Suprapubic skin (tissue), 4 donors: ENCODE data around the gene SSTR1. TPM values are rescaled to one million over a fixed set of nuclear protein-coding genes. Genes with fewer than 3 reads are reported as not detected.

Experiments
- DNase-seq, 2 donors: peaks; one replicate each; pipeline ENCODE4 v3.0.0-alpha.2; 2019; ENCODE audit warnings: low spot score in 2 of 2
- H3K27ac ChIP-seq: fragments of 200-600 bp; sonication (generic); one replicate; pipeline ENCODE4 v1.5.1; 2019
- H3K27me3 ChIP-seq: fragments of 200-600 bp; sonication (generic); one replicate; pipeline ENCODE4 v1.5.1; 2019
- H3K36me3 ChIP-seq: fragments of 200-600 bp; sonication (generic); one replicate; pipeline ENCODE4 v1.5.1; 2019
- H3K4me1 ChIP-seq: fragments of 200-600 bp; sonication (generic); one replicate; pipeline ENCODE4 v1.5.1; 2019
- H3K4me3 ChIP-seq: fragments of 200-600 bp; sonication (generic); one replicate; pipeline ENCODE4 v1.5.1; 2019; ENCODE audit warnings: mild to moderate bottlenecking
- H3K9me3 ChIP-seq: fragments of 200-600 bp; sonication (generic); one replicate; pipeline ENCODE4 v1.5.1; 2019
- CTCF ChIP-seq, 2 donors: fragments of 200-600 bp in 1 of 2; fragments of 450-650 bp in 1 of 2; sonication (generic) in 1 of 2; IDR thresholded peaks; one replicate each; pipeline ENCODE4 v1.5.1; 2016 to 2019; ENCODE audit warnings: antibody characterized with exemption in 2 of 2, mild to moderate bottlenecking in 1 of 2, moderate library complexity in 1 of 2
- EP300 ChIP-seq: sonication (generic); formaldehyde crosslinking; IDR thresholded peaks from one replicate; pipeline ENCODE4 v1.6.1; 2017; ENCODE audit warnings: antibody characterized with exemption
- POLR2A ChIP-seq, 2 donors: fragments of 450-650 bp; IDR thresholded peaks; one replicate each; pipeline ENCODE4 v1.6.1; 2017; ENCODE audit warnings: antibody characterized with exemption in 2 of 2, mild to moderate bottlenecking in 2 of 2, moderate library complexity in 2 of 2
- POLR2AphosphoS5 ChIP-seq, 3 donors: sonication (generic); formaldehyde crosslinking; IDR thresholded peaks; one replicate each; pipeline ENCODE4 v1.6.1; 2017; ENCODE audit warnings: antibody characterized with exemption in 3 of 3
- WGBS: methylation state at CpG from one replicate; pipeline ENCODE4 v1.1.5; 2018; 5-methylcytosine and 5-hydroxymethylcytosine counted together
- total RNA-seq, 4 donors: library from RNA; depleted of rRNA; stranded (reverse); fragments of >200 nt; gene quantifications; one replicate each; pipeline ENCODE4 v1.1.0, GENCODE V29; 2016

SSTR1 gene
- total RNA-seq, 4 donors from 2014 or later, result 0.24 to 0.98 (median 0.44) TPM; not detected in 1

DNA sequence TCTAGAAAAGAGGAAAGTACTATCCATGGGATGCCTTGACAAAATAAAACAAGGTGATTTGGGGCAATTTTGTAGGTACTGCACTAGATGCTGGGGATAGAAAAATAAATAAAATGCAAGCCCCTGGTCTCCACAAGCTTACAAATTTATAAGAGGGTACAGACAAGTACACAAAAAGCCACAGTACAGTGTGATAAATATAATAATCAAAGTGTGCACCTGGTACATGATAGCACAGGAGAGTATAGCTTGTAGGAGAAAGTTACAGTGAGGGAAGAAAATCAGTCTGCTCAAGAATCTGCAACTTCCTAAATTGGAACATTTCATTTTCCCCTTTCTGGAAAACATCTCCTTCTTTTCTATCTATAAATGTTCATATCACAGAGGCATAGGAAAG, 3.0 kb upstream of the SSTR1 start:
- peaks cover 3% of the 10 kb centered on the region for H3K9me3 ChIP-seq
- no peak for DNase-seq
- TF ChIP-seq POLR2A (IDR thresholded peaks at IDR 0.05) (no peak), POLR2AphosphoS5 (IDR thresholded peaks at IDR 0.05) (no peak), EP300 (no peak), CTCF (IDR thresholded peaks at IDR 0.05) (no peak)
- no peak overlapping the region for H3K4me3 ChIP-seq
- H3K4me1 ChIP-seq, result peaks cover 22% of the 10 kb centered on the region
- H3K27ac ChIP-seq, result no peak overlapping the region
- no peaks in the 10 kb centered on the region for H3K36me3 ChIP-seq
- peaks cover 27% of the 10 kb centered on the region for H3K27me3 ChIP-seq

GRCh38 chr14:38205119-38205813, 2.4 kb upstream of the SSTR1 start:
- no peak for DNase-seq
- Histone ChIP-seq H3K36me3 (no peaks in the 10 kb centered on the region), H3K4me1 (peaks cover 28% of the 10 kb centered on the region), H3K9me3 (peaks cover 3% of the 10 kb centered on the region), H3K27me3 (peaks cover 32% of the 10 kb centered on the region), H3K27ac (no peak overlapping the region), H3K4me3 (no peak overlapping the region)
- WGBS, result 90% methylated on average over 5 of the region's 5 CpGs
- TF ChIP-seq CTCF (IDR thresholded peaks at IDR 0.05) (no peak), EP300 (no peak), POLR2AphosphoS5 (IDR thresholded peaks at IDR 0.05) (no peak), POLR2A (IDR thresholded peaks at IDR 0.05) (no peak)

DNA sequence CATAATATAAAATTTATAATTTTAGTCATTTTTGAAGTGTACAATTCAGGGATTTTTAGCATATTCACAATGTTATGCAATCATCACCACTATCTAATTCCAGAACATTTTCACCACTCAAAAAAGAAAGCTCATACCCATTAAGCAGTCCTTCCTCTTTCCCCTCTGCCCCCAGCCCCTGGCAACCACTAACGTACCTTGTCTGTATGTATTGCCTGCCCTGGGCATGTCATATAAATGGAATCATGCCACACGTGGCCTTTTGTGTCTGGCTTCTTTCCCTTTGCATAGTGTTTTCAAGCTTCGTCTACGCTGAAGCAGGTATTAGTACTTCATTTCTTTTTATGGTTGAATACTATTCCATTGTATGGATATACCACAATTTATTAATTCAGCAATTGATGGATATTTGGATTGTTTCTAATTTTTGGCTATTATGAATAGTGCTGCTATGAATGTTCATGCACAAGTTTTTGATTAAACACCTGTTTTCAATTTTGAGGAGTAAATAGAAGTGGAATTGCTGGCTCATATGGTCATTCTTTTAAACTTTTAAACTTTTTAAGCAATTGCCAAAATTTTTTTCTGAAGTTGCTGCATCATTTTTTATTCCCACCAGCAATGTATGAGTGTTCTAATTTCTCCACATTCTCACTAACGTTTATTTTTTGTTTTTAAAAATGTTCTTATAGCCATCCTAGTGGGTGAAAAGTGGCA, 1.6 kb upstream of the SSTR1 start:
- no peak for DNase-seq
- Histone ChIP-seq H3K27ac (no peak overlapping the region), H3K36me3 (no peaks in the 10 kb centered on the region), H3K9me3 (peaks cover 3% of the 10 kb centered on the region), H3K4me1 (peaks cover 36% of the 10 kb centered on the region), H3K4me3 (no peak overlapping the region), H3K27me3 (peaks cover 41% of the 10 kb centered on the region)
- no peak for TF ChIP-seq EP300
- no peak for TF ChIP-seq POLR2AphosphoS5 (IDR thresholded peaks at IDR 0.05)
- no peak for TF ChIP-seq POLR2A (IDR thresholded peaks at IDR 0.05)
- no peak for TF ChIP-seq CTCF (IDR thresholded peaks at IDR 0.05)
- 82% methylated on average over 5 of the region's 5 CpGs for WGBS

GRCh38 chr14:38206689-38207376, 871 bp upstream of the SSTR1 start:
- no peak overlapping the region for H3K4me3 ChIP-seq
- peaks cover 48% of the 10 kb centered on the region for H3K27me3 ChIP-seq
- H3K36me3 ChIP-seq, result no peaks in the 10 kb centered on the region
- no peak overlapping the region for H3K27ac ChIP-seq
- H3K9me3 ChIP-seq, result peaks cover 3% of the 10 kb centered on the region
- no peak for TF ChIP-seq POLR2A (IDR thresholded peaks at IDR 0.05)
- no peak for TF ChIP-seq POLR2AphosphoS5 (IDR thresholded peaks at IDR 0.05)
- no peak for TF ChIP-seq CTCF (IDR thresholded peaks at IDR 0.05)
- no peak for TF ChIP-seq EP300
- 46% methylated on average over 2 of the region's 2 CpGs for WGBS
- peaks cover 41% of the 10 kb centered on the region for H3K4me1 ChIP-seq
- DNase-seq, result no peak

DNA sequence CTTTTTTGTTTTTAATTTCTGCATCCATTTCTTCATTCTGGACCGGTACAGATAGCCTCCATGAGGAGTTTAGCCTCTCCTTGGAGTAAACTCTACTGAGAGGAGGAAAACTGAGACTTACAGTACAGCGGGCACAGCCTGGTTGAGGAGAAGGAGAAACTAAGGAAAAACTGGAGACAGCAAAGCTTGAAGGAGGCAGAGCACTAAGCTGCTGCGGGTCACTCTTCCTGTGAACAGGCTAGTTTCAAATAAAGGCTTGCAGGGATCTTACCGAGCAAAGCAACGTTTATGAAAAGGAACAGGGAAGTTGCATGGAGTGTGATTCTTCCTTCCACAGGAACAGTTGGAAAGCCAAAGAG, 348 bp upstream of the SSTR1 start:
- Histone ChIP-seq H3K27me3 (peaks cover 53% of the 10 kb centered on the region), H3K36me3 (no peaks in the 10 kb centered on the region), H3K4me3 (peak overlapping the region; percentile 47), H3K27ac (no peak overlapping the region), H3K4me1 (peaks cover 41% of the 10 kb centered on the region), H3K9me3 (peaks cover 3% of the 10 kb centered on the region)
- DNase-seq, result no peak
- TF ChIP-seq CTCF (IDR thresholded peaks at IDR 0.05) (no peak), EP300 (no peak), POLR2AphosphoS5 (IDR thresholded peaks at IDR 0.05) (no peak), POLR2A (IDR thresholded peaks at IDR 0.05) (no peak)
- 28% methylated on average over 5 of the region's 5 CpGs for WGBS
